Measurements from ENCODE around the gene SEMA3A.

Gene SEMA3A

DNA sequence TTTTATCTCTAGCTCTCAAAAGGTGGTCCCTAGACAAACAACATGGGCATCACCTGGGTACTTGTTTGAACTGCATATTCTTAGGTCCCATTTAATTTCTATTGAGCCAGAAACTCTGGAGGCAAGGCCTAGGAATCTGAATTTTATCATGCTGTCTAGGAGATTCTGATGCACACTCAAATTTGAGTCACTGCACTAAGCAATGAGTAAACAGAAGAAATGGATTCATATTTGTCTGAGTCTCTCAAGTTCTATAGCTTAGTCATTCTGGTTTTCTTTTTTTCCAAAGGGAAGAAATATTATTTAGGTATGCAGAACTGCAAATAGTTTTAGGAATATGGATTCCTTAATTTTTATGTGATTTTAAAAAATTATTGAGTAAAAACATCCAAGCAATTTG, 185.5 kb downstream of the SEMA3A start:
- DNase-seq (ENCODE audit: low read depth in 2 of 2) = no peak

DNA sequence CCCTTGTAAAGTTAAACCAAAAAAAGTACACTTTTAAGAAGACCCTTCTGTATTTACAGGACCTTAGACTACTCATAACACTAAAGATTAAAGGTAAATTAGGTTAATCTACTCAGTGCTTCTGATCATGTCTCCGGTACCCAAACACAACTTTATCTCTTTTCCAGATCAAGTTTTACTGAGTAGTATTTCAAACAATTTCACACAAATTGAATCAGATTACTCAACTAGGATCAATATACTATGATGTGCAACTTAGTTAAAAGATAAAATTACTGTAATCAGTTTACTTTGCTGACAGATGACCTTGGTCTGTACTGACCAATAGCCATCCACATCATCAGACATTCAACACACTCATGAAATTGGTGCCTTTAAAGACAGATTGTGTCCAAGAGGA, 191.4 kb downstream of the SEMA3A start:
- DNase-seq (ENCODE audit: low read depth in 2 of 2) = no peak

DNA sequence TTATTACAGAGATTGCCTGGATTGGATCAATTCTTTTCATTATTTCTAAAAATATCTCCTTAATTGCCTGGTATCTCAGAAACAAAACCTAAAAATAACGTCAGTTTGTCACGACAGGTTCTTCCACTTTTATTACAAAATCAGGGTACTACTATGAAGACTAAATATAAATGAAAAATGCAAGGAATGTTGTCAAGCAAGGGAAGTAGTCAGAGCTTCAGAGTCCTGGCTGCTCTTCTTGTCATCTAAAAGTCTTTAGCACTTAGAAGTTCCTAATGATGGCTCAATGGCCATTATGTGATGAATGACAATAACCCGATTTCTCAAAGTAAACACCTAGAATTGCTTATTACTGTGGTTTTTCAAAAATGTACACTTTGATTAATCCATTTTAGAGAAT, 192.2 kb downstream of the SEMA3A start:
- DNase-seq (ENCODE audit: low read depth in 2 of 2) = no peak

DNA sequence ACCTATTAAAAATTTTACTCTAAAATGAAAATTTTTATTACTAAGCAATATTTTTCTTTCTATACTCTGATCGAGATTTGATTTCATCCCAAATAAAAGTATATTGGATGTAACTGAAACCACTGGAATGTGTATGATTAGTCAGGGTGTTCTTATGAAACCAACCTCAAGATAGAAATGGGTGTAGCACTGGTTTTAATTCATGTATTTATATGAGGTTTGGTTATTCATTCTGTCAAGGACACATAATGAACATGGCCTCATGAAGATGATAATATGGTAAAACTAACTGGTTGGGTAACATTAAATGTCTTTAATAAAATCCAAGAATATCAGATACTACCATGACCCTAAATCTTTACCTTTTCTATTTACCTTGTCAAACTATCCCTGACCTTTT, 197.7 kb downstream of the SEMA3A start:
- DNase-seq (ENCODE audit: low read depth in 2 of 2) = no peak

DNA sequence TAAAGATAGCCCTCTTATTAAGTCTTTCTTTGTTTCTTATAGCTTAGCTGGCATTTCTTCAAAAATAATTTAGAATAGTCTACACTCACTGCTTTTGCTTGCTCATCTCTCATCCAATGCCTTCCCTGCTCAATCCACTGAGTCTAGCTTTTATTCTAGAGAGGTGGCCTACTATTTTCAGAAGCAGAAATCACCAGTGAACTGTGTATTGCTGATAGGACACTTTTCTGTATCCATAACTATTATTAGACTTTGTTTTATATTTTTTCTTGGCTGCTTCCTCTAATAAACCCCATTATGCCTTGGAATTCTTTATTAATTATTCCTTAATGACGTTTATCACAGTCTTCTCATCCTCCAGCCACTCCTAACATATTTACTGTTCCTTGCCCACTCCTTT, 206.8 kb downstream of the SEMA3A start:
- no peak for DNase-seq (ENCODE audit: low read depth in 2 of 2)

DNA sequence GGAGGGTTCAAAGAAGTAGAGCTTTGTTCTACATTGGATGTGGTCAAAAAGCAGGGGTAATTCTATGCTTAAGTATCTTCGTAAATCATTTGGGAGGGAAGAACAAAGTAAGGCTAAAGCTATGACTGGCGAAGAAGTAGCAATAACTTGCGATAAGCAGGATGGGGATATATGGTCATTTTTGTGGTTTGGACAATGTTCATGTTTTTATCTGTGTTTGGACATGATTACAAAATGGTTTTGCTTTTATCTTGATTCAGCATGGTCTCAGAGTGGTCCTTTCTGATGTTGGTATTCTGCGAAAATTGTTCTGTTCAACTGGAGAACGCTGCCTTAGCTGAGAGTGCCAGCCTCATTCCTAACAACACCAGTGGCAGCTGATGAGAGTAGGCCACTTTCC, 208.8 kb downstream of the SEMA3A start:
- DNase-seq (ENCODE audit: low read depth in 2 of 2) = no peak

DNA sequence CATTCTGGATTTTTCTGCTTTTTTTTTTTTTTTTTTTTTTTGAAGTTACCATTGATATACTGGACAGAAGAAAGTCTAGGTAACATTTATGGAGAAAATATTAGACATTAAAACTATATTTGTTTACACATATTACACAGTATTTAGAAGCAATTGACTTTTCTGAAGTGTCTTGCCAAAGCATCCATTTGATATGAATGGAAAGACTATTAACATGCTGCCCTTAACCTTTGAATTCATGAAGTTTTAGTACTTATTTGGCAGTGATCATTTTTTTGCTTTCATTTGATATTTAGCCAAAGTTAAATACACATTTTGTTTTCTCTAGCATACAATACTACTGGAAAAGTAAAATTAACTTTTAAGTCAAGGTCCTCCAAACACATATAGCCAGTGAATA, 210.0 kb downstream of the SEMA3A start:
- DNase-seq (ENCODE audit: low read depth in 2 of 2) = no peak

DNA sequence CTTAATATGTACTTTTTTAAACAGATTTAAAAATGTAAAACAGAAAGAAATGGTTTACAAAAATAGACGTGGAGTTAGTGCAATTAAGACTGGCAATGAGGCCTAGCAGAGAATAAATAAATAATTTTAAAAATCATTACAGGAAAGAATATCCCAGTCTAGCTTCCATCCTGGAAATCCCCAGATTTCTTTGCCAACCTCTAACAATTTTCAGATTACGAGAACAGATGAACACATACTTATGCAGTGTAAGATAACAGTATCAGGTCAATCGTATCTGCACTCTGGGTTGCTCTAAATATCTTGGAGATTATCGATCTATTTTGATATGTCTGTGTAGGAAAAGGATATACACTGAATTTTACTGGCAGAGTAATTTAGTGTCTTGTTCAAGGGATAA, 210.5 kb downstream of the SEMA3A start:
- no peak for DNase-seq (ENCODE audit: low read depth in 2 of 2)

DNA sequence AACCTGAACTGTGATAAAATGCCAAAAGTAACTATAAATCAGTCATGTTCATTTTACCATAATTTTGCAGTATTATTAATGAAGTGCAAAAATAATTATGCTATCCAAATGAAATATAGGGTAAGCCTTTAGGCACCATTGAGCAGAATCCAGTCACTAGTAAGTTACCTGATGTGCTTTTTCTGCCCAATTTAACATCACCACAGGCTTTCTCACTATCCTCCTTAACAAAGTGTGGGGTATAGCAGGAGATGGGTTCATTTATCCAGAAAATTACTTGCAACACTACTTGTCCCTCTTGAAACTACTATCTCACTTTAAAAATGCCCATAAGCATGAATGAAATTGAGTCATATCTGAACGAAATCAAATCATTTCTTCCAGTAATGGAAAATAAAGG, 211.0 kb downstream of the SEMA3A start:
- no peak for DNase-seq (ENCODE audit: low read depth in 2 of 2)

DNA sequence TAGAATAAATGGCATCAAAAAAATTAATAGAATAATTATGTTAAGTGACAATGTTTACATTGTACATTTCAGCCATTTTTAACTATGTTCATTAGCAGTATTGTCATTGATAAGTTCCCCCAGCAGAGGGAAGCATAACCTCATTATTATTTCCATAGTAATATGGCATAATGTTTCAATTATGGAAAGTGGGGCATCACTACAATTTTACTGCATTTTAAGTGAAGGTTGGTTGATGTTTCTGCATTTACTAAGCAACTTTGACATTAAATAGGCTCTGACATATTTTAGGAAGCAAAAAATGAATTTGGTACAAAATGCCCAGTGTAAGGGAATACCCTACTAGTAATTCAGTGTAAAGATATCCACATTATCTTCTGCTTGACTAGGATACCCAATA, 218.3 kb downstream of the SEMA3A start:
- no peak for DNase-seq (ENCODE audit: low read depth in 2 of 2)

DNA sequence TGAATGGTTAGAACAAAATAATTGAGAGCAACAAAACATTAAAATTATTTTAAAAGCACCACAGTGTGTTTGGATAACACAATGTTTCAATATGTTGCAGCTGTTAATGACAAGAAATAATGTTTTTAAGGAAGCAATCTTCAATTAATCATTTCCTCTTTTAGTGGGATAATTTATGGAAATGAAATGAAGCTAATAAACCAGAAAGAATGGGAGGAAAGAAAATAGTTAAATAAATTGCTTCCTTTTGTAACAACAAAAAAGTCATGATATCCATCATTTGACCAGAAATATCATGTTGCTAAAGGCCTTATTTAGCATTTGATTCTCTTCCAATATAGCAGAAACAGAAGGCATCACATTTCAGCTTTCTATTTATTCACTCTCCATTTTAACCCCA, 224.5 kb downstream of the SEMA3A start:
- no peak for DNase-seq (ENCODE audit: low read depth in 2 of 2)

DNA sequence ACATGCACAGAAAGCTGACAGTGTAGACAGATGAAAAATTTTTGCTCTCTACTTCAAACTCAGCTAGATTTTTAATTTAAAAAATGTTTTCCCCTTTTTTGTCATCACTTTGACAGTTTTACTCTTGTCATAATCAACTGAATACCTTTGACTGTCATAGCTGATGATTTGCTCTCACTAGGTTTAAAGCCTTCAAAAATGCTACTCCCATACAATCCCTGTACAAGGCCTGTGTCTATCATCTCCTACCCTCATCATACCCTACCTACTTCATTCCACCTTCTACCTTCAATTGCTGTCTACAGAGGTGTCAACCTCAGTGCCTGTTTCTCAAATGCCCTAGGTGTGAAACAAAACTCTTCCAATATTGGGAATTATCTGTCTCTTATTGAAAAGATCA, 230.3 kb downstream of the SEMA3A start:
- no peak for DNase-seq (ENCODE audit: low read depth in 2 of 2)

DNA sequence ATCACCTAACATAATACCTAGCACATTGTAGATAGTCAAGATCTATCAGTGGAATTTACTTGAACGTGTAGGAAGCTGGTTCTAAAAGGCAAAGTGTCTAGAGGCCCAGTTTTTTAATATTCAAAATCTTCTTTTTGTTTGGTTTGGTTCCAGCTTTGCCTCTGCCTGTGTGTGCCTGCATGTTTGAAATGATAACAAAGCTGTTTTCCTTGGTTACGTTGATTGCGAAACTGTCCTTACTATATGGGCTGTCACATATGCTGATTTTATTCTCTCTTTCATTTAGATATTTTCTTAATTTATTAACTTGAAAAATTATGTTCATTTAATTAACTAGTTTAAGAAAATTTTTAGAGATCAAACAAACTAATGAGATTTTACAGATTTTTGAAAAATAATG, 237.3 kb downstream of the SEMA3A start:
- no peak for DNase-seq (ENCODE audit: low read depth in 2 of 2)

DNA sequence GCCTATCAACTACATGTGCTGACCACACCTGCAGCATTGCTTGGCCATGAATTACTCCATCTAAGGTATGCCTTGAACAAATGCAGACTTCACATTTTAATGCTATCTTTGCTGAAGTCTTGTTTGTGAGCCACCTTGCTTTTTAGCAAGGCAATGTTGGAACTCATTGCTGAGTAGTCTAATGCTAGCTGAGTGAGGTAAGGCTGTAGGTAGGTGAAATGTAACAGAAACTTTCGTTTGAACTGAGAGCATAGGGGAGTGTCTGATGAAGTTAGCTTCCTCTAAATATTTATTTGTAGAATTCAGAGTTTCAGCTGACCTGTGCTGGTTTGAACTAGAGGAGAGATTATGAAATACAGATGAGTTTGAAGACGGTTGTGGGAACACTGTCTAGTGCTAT, 238.5 kb downstream of the SEMA3A start:
- no peak for DNase-seq (ENCODE audit: low read depth in 2 of 2)

DNA sequence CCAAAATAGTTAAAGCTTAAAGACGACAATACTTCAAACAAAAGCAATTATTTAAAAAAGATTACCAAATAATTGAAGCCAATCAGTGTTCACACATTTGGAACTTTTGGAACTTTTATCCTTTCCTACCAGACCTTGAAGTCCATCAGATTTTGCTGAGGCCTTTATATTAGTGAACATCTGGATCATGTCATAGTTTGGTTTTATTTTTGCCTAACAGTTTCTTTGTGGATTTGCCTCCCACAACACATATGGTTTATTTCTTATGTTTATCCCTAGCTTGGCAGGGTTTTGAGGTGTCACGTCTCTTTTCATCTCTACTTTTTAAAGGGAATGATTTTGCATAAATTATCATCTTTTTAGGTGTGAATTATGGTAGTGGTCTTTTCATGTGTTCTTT, 242.4 kb downstream of the SEMA3A start:
- no peak for DNase-seq (ENCODE audit: low read depth in 2 of 2)

DNA sequence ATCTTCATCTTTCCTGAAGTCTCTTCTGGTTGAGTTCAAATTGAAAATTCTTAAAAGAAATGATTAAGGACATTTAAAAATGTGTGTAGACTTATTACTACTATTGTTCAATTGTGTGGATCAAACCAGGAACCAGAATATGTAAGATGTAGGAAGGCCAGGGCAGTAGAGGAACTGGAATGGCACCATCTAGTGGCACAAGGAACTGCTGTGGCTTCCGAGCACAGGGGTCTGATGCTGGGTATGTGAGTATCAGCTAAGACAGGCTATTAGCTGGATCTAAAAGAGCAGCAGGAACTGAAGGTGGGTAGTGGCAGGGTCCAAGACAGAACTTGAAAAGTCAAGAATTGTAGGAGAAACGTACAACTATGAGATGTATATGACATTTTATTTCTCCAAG, 247.3 kb downstream of the SEMA3A start:
- no peak for DNase-seq (ENCODE audit: low read depth in 2 of 2)

DNA sequence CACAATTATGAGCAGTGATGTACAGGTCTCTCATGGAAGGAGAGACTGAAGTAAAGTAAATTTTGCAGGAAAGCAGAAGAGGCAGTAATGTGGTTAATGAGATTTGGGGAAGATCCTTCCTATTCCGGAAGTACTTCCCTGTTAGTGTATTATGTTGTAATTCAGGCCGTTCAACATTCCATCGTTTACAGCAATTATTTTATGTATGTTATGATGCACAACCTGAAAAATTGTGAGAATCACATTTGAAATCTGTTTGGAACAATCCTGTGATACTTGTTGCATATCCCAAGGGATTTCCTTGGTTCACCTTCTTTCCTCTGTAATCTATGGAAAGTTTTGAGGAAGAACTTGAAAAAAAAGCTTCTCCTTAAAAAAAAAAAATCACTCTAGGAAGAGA, 247.8 kb downstream of the SEMA3A start:
- no peak for DNase-seq (ENCODE audit: low read depth in 2 of 2)

DNA sequence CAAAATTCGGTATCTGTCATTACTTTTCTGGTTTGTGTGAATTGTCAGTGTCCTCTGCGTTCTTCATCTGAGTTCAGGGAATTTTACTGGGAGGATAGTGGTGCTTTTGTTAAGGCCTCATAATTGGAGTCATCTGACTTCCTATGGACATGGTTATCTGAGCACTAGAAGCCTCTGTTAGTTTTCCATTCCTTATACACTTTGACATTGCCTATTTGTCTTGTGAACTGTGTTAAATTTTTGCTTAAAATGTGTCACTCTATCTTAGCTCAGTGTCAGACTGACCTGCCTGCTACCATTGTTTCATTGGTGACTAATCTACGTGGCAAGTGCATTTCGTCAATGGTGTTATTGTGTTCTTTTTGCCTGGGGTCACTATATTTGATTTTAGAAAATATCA, 253.3 kb downstream of the SEMA3A start:
- no peak for DNase-seq (ENCODE audit: low read depth in 2 of 2)

DNA sequence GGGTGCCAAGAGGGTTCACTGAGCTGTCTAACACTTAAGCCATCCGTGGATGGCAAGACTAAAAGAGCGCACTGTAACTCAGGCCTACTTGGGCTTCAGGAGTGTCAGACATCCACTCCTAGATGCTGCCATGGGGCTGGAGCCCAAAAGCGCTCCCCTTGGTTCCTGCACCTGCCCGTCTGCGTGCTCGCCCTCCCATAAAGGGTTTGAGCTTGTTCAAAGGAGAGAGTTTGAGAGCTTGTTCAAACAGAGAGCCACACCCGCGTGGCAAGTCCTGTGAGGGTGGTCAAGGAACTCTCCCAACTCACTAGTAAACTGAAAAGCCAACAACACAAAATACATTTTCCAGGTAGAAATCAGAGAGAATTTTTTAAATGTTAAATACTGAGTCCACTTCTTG, 256.7 kb downstream of the SEMA3A start:
- no peak for DNase-seq (ENCODE audit: low read depth in 2 of 2)

DNA sequence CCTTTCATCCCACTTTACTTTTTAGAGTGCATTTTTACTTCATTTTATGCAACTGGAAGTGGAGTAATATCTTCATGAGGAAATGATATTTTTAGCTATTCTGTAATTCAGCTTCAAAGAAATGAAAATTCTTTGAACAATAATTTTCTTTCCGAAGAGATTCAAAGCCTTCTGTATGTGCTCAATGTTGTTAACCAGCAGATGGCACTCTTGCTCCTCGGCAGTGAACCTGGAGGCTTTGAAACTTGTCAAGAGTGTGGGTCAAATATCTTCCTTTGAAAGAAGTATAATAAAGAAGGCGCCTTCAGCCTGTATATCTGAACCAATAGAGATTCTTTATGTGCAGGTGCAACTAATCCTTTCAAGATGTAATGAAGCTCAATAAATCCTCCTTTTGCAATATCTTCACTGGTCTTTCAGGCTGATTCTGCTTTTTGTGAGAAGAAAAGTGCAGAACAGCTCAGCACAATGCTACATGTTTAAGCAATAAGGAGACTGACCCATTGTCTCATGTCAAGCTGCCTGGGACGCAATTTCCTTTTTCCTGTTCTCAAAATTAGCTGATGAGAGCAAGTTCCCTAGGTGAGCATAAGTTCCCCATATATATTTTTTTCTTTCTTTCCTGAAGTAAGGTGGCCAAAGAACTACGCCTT, 258.4 kb downstream of the SEMA3A start:
- peak; percentile 9 to 15 for DNase-seq (ENCODE audit: low read depth in 2 of 2)

DNA sequence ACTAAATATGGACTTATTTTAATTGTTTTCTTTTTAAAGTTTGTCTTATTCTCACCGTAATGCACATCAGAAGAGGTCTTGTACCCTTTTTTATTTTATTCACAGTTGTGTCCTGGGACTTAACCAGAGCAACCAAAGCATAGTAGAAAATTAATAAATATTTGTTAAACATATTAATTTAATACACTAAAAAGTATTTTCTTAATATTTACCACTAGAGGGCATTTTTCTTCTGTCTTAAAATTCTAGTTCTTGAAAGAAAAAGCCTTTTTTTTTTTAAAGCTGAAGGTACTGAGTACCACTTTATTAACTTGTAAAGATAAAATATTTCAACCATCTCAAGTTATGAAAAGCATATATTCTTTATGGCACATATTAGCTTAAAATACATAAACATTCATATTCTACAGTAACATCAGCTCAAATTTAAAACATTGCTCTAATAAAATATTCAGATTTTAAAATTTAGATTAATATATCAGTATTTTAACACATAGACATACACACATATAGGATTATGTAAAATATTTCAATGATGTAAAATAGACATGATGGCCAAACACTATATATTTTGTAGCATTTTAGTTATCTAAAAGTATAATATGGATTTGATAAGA, 260.4 kb downstream of the SEMA3A start:
- no peak for DNase-seq (ENCODE audit: low read depth in 2 of 2)

DNA sequence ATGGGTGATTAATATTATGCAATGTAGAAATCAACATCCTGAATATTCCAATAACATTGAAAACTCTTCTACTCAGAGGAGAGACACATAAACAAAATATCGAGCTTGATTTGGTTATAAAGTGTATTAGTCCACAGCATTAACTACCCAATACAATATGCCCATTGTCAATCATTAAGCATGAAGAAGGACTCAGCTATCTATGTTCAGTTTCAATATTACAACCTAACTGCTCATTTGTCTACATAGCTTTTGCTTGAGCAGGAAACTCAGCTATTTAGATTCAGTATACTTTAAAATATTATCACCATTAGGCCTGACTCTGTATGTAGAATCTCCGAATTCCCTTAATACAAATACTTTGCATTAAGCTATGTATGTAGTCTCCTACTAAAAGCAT, 262.6 kb downstream of the SEMA3A start:
- no peak for DNase-seq (ENCODE audit: low read depth in 2 of 2)

DNA sequence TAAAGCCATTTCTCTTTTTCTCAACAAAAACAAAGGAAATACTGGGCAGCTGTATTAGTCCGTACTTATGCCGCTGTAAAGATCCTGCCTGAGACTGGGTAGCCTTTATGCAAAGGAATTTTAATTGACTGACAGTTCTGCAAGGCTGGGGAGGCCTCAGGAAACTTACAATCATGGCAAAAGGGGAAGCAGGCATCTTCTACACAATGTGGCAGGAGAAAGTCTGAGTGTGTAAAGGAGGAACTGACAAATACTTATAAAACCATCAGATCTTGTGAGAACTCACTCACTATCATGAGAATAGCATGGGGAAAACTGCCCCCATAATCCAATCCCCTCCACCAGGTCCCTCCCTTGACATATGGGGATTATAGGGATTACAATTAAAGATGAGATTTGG, 264.3 kb downstream of the SEMA3A start:
- DNase-seq (ENCODE audit: low read depth in 2 of 2) = no peak

DNA sequence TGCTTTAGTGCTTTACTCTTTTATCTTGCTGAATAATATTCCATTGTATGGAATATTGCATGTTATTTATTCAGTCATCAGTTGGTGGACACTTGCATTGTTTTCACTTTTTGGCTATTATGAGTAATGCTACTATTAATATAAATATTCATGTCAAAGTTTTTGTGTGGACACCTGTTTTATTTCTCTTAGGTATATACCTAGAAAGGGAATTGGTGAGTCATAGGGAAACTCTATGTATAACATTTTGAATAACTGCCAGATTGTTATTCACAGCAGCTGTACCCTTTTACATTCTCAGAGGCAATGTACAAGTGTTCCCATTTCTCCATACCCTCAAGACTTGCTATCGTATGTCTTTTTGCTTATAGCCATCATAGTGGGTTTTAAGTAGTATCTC, 268.7 kb downstream of the SEMA3A start:
- no peak for DNase-seq (ENCODE audit: low read depth in 2 of 2)

All from activated CD4-positive, alpha-beta T cell treated with anti-CD3 and anti-CD28 coated beads for 24 hours (primary cell).